MM.1S (cell line): Measurements from ENCODE around the gene TGFB1I1.
"Not testable (repeated sequence)": the region's sequence is repeated elsewhere in the genome, so short reads cannot be mapped to it uniquely, and the experiment has no call there.

Source experiments
- DNase-seq: peaks from one replicate; pipeline ENCODE4 v3.0.0-alpha.2; 2015
- H2AFZ ChIP-seq: fragments of 300-600 bp; sonication (generic); 2 replicates; pipeline ENCODE4 v1.6.0; 2016; ENCODE audit warnings: antibody characterized with exemption, low read length
- H3F3A ChIP-seq: fragments of 300-600 bp; sonication (generic); 2 replicates; pipeline ENCODE4 v1.6.1; 2016; ENCODE audit warnings: mild to moderate bottlenecking, antibody characterized with exemption, low read length, moderate library complexity, mixed read lengths; ENCODE audit not compliant: insufficient read depth
- H3K27ac ChIP-seq: fragments of 300-600 bp; sonication (generic); 2 replicates; pipeline ENCODE4 v1.5.1; 2016; ENCODE audit warnings: mild to moderate bottlenecking, low read length
- H3K27me3 ChIP-seq: fragments of 300-600 bp; sonication (generic); replicated peaks from 2 replicates; pipeline ENCODE4 v1.6.0; 2016; ENCODE audit warnings: low read length; ENCODE audit not compliant: insufficient read depth
- H3K36me3 ChIP-seq: fragments of 300-600 bp; sonication (generic); replicated peaks from 2 replicates; pipeline ENCODE4 v1.6.1; 2016; ENCODE audit warnings: mild to moderate bottlenecking, low read length, mixed read lengths; ENCODE audit not compliant: insufficient read depth
- H3K4me1 ChIP-seq: fragments of 300-600 bp; sonication (generic); 2 replicates; pipeline ENCODE4 v1.6.1; 2016; ENCODE audit warnings: low read length, mixed read lengths
- H3K4me2 ChIP-seq: fragments of 300-600 bp; sonication (generic); 2 replicates; pipeline ENCODE4 v1.6.0; 2016; ENCODE audit warnings: low read depth, low read length
- H3K4me3 ChIP-seq: fragments of 300-600 bp; sonication (generic); 2 replicates; pipeline ENCODE4 v1.5.1; 2016; ENCODE audit warnings: low read length, mixed read lengths
- H3K79me2 ChIP-seq: fragments of 300-600 bp; sonication (generic); 2 replicates; pipeline ENCODE4 v1.6.1; 2016; ENCODE audit warnings: mixed run types, low read length, mixed read lengths
- H3K9ac ChIP-seq: fragments of 300-600 bp; sonication (generic); 2 replicates; pipeline ENCODE4 v1.6.1; 2016; ENCODE audit warnings: low read length, mixed read lengths
- H3K9me2 ChIP-seq: fragments of 300-600 bp; sonication (generic); replicated peaks from 2 replicates; pipeline ENCODE4 v1.6.1; 2016; ENCODE audit warnings: mild to moderate bottlenecking, low read length, mixed read lengths; ENCODE audit not compliant: insufficient read depth
- H3K9me3 ChIP-seq: fragments of 300-600 bp; sonication (generic); replicated peaks from 2 replicates; pipeline ENCODE4 v1.6.1; 2016; ENCODE audit warnings: mild to moderate bottlenecking, low read length, mixed read lengths; ENCODE audit not compliant: insufficient read depth
- H4K20me1 ChIP-seq: fragments of 300-600 bp; sonication (generic); 2 replicates; pipeline ENCODE4 v1.6.1; 2016; ENCODE audit warnings: mild to moderate bottlenecking, low read length, moderate library complexity, mixed read lengths; ENCODE audit not compliant: insufficient read depth
- CTCF ChIP-seq: fragments of 300-600 bp; sonication (generic); IDR thresholded peaks from 2 replicates; pipeline ENCODE4 v1.5.1; 2016; ENCODE audit warnings: antibody characterized with exemption, low read length, mixed read lengths
- EZH2 ChIP-seq: fragments of 300-600 bp; sonication (generic); optimal IDR thresholded peaks from 2 replicates; pipeline ENCODE3; 2017; ENCODE audit warnings: low read depth, mild to moderate bottlenecking, antibody characterized with exemption, low read length, mixed read lengths
- EZH2phosphoT487 ChIP-seq: fragments of 300-600 bp; sonication (generic); IDR thresholded peaks from 2 replicates; pipeline ENCODE4 v1.6.1; 2018; ENCODE audit warnings: antibody characterized with exemption, low read length

Gene TGFB1I1

GRCh38 chr16:31435341-31436220, 36.4 kb upstream of the TGFB1I1 start:
- no peak overlapping the region for H3K27ac ChIP-seq
- TF ChIP-seq EZH2phosphoT487 = no peak

GRCh38 chr16:31436221-31437045, 35.5 kb upstream of the TGFB1I1 start:
- Histone ChIP-seq H3K36me3 (no peaks in the 10 kb centered on the region), H3K4me2 (no peak overlapping the region), H3F3A (no peaks in the 10 kb centered on the region), H3K4me3 (no peak overlapping the region), H3K79me2 (no peaks in the 10 kb centered on the region), H4K20me1 (no peaks in the 10 kb centered on the region), H3K27me3 (no peaks in the 10 kb centered on the region), H3K4me1 (peaks cover 7% of the 10 kb centered on the region; the same call in 1 of the 2 replicates), H3K9me2 (no peaks in the 10 kb centered on the region), H3K9me3 (no peaks in the 10 kb centered on the region), H3K27ac (no peak overlapping the region), H3K9ac (no peak overlapping the region), H2AFZ (no peak overlapping the region)
- TF ChIP-seq CTCF = no peak
- TF ChIP-seq EZH2phosphoT487 = no peak
- TF ChIP-seq EZH2 = no peak
- DNase-seq = no peak

More at GRCh38 chr16:31435341-31436220, 36.4 kb upstream of the TGFB1I1 start:
- Histone ChIP-seq H3K4me3 (no peak overlapping the region), H3K4me1 (peaks cover 15% of the 10 kb centered on the region; the same call in 1 of the 2 replicates), H3K4me2 (no peak overlapping the region), H3K9me3 (no peaks in the 10 kb centered on the region), H3K36me3 (no peaks in the 10 kb centered on the region), H3K27me3 (no peaks in the 10 kb centered on the region), H4K20me1 (no peaks in the 10 kb centered on the region), H3K9ac (no peak overlapping the region), H3F3A (peaks cover 7% of the 10 kb centered on the region), H3K9me2 (no peaks in the 10 kb centered on the region), H3K79me2 (no peaks in the 10 kb centered on the region), H2AFZ (no peak overlapping the region)
- DNase-seq = no peak

GRCh38 chr16:31438414-31438813, 33.5 kb upstream of the TGFB1I1 start:
- Histone ChIP-seq H4K20me1 (no peaks in the 10 kb centered on the region), H3F3A (no peaks in the 10 kb centered on the region), H3K79me2 (no peaks in the 10 kb centered on the region), H3K9me3 (no peaks in the 10 kb centered on the region), H3K27me3 (no peaks in the 10 kb centered on the region), H3K36me3 (no peaks in the 10 kb centered on the region), H3K4me1 (0 out of 2 replicates have a peak, but pooled peaks cover 5% of the 10 kb centered on the region), H2AFZ (no peak overlapping the region), H3K4me3 (no peak overlapping the region), H3K27ac (no peak overlapping the region), H3K9me2 (no peaks in the 10 kb centered on the region), H3K4me2 (no peak overlapping the region), H3K9ac (no peak overlapping the region)
- no peak for DNase-seq
- TF ChIP-seq EZH2 = no peak
- no peak for TF ChIP-seq CTCF
- TF ChIP-seq EZH2phosphoT487 = no peak

- H3K27ac ChIP-seq, H3K9ac ChIP-seq, H4K20me1 ChIP-seq, H2AFZ ChIP-seq, H3K4me1 ChIP-seq, H3K9me3 ChIP-seq, H3K4me2 ChIP-seq, H3K79me2 ChIP-seq, H3K36me3 ChIP-seq, H3F3A ChIP-seq, H3K9me2 ChIP-seq, H3K4me3 ChIP-seq, H3K27me3 ChIP-seq, DNase-seq: not testable (repeated sequence)
Observed at GRCh38 chr16:31439023-31439422, 32.9 kb upstream of the TGFB1I1 start.
